ENCODE results near the gene LRP1B.
"Not testable (repeated sequence)": the region's sequence is repeated elsewhere in the genome, so short reads cannot be mapped to it uniquely, and the experiment has no call there.

Gene LRP1B

DNA sequence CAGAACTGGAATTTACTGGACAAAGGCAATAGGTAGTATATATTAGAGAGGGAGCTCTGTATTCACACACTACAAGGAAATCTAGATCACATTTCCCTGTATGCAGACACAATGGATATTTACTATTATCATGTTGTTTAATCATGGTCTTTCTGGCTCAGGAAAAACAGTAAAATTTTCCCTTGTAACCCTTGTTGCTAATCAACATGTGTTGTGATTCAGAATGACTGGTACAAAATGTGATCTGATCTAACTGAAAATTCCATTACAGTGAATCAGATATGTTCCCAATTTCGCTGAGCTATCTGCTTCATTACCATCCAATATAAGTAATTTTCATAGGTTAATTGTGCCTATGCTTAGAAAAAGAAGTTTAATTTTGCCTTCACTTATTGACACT, 1109.7 kb downstream of the LRP1B start:
- peak; percentile 40 for DNase-seq
- in situ Hi-C loops (cut with HindIII; ENCODE audit: low pct_ligation_motif_present, low pct_unique_long_range_greater_than_20kb, low sequenced_read_pairs): no loop called here

DNA sequence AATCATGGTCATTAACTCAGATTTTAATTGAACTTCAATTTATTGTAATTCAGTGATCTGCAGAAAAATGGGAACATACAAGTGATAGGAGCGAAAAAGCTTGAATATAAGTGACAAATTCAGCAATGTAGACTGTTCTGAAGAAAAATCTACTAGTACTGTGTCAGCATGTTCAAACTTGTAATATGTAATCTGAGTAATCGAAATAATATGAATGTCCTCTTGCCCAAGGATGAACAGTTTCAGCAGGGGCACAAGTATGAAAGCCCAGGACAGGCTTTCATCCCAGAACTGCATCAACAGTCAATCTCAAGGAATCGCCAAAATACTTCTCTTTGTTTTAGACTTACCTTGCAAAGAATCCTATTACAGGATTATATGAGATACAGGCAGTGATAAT, 1110.5 kb downstream of the LRP1B start:
- in situ Hi-C loops (cut with HindIII; ENCODE audit: low pct_ligation_motif_present, low pct_unique_long_range_greater_than_20kb, low sequenced_read_pairs): no loop called here
- no peak for DNase-seq

DNA sequence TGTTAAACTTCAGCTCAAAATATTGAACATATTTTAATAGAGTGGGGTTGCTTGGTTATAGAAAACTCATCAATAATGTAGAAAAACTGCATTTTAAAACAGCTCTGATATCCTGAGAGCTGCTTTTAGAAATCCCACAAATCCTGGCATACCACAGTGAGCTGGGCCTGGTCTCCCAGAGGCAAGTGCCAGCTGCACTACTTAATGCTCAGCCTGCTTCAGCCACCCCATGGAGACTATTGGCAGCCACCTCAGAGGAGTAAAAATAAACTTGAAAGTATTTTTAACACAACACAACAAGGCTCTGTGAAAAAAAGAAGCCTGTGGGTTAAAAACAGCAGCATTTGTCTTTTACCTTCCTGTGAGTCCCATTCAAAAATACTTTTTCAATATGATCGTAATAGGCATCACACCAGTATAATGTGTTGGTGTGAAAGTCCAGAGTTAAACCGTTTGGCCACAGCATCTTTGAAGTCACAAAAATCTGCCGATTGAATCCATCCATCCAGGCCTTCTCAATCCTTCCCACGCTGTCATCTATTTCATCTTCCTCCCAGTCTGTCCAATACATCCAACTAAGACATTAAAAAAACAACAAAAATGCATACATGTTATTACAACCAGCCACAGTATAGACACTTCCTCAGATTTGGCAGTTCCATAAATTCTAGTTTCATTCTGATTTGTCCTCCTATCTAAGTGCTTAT, 1115.3 kb downstream of the LRP1B start:
- in situ Hi-C loops (cut with HindIII; ENCODE audit: low pct_ligation_motif_present, low pct_unique_long_range_greater_than_20kb, low sequenced_read_pairs): no loop called here
- no peak for DNase-seq

DNA sequence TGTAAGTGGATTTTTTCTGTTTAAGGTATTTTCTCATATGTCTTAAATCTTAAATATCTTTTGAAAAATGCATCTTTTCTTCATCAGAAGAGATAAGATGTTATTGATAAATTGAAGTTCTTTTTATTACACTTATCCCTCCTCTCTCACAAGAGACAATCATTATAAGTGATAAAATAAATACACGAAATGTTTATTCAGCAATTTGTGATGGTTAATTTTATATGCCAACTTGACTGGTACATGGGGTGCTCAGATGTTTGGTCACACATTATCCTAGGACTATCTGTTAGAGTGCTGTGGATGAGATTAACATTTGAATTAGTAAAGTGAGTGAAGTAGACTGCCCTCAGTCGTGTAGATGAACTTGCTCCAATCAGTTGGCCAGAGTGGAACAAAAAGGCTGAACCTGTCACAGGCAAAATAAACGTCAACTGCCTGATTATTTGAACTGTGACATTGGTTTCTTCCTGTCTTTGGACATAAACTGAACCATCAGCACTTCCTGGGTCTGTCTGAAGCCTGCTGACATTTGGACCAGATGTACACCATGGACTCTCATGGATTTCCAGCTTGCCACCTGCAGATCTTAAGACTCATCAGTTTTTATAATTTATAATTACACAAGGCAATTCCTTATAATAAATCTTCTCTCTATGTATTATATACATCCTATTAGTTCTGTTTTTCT, 1126.7 kb downstream of the LRP1B start:
- no peak for DNase-seq
- in situ Hi-C loops (cut with HindIII; ENCODE audit: low pct_ligation_motif_present, low pct_unique_long_range_greater_than_20kb, low sequenced_read_pairs): no loop called here

DNA sequence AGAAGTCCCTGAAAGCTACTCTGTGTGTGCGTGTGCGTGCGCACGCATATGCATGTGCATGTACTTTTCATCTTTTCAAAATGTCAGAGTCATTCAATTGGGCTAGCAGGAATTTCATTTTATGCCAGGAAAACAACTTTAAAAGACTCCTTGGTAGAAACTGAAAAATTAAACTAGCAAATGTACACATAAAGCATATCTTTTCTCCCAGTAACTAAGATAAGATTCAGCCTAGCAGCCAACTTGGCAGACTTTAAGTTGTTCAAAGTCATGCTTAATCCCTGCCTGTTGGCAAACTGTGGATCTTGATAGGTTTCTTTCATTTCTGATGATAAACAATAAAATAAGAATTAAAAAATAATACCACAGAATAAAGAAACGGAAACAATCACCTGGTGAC, 1129.1 kb downstream of the LRP1B start:
- no peak for DNase-seq
- in situ Hi-C loops (cut with HindIII; ENCODE audit: low pct_ligation_motif_present, low pct_unique_long_range_greater_than_20kb, low sequenced_read_pairs): no loop called here

DNA sequence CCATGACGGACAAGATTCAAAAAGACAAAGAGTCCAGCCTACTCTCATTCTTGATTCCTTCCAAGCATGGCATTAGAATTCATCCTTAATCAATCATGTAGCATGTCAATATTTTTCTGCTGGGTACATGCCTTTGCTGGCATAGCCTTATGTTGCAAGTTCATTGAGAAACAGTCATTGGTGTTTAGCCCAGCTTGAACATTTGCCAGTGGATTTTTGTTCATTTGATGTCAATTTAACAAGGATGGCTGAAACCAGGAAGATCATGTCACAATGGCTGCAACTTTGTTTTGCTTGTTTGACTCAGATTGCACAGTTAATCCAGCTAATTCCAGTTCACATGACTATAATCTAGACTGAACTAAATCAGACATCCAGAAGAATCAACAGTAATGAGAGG, 1132.2 kb downstream of the LRP1B start:
- in situ Hi-C loops (cut with HindIII; ENCODE audit: low pct_ligation_motif_present, low pct_unique_long_range_greater_than_20kb, low sequenced_read_pairs): no loop called here
- no peak for DNase-seq

DNA sequence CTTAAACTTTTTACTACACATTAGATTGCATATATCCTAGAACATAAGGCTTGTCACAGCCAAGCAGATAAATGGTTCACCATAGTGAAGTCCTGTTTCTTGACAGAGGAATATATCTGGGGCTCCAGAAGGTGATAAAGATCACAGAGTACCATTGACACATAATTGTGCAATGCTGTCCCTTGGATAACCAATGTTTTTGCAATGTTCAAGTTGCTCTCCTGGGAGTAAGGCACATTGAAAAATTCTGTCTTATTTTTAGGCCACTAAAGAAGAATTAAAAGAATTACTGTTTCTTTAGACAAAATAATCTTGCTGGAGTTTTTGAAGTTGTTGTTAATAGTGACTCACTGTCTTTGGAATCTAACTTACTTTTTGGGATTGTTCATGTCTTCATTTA, 1132.8 kb downstream of the LRP1B start:
- in situ Hi-C loops (cut with HindIII; ENCODE audit: low pct_ligation_motif_present, low pct_unique_long_range_greater_than_20kb, low sequenced_read_pairs): no loop called here
- DNase-seq: no peak

DNA sequence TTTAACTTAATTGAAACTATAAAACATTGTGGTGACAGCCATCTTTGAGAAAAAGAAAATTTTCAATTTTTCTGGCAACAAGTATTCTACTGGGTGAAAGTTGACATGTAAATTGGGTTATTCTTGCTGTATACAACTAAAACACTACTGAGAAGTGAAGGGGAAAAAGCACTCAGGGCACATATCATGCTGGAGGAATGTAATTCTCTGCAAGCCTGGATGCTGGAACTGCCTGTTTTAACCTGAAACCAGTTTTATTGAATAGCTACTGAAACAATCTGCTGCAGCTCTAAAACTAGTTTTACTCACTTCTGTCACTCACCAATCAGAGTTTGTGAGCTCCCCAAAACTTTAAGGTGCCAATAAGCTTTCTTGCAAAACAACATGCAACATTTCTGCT, 1136.0 kb downstream of the LRP1B start:
- DNase-seq: no peak

DNA sequence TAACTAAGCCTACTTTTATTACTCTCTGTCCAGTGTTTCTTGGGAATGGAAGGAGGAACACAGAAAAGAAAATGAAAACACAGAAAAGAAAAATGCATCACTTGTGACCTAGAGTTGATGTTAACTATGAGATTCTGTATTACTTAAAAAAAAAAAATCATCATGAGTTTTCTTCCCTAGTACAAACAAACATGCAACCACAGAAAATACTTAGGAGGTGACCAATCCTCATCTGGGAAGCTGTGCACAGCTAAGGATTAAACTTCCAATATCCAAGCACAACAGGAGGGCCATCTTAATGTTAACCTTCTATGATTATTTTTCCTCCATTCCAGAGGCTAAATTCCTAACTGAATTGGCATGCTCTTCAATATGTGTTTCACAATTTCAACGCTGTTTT, 1140.4 kb downstream of the LRP1B start:
- in situ Hi-C loops (cut with HindIII; ENCODE audit: low pct_ligation_motif_present, low pct_unique_long_range_greater_than_20kb, low sequenced_read_pairs): no loop called here
- DNase-seq: no peak

More for the DNA sequence above, 1136.0 kb downstream of the LRP1B start:
- in situ Hi-C loops (cut with HindIII; ENCODE audit: low pct_ligation_motif_present, low pct_unique_long_range_greater_than_20kb, low sequenced_read_pairs): no loop called here

DNA sequence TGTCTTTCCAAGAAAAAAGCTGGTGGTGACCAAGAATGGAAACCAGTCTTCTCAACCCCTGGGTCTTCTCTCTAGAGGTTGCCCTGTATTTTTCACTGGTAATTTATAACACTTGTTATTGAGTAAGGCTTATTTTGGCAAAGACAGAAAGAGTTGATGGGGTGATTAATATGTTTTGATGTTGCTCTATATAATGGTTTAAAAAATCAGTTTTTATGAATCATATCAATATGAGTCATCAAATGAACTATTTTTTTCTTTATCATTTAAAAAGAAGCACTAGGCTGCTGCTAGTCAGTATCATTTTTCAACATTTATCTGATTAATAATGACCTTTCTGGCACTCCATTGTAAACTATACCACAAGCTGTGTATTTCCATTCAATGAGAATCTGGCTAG, 1142.2 kb downstream of the LRP1B start:
- DNase-seq: no peak
- in situ Hi-C loops (cut with HindIII; ENCODE audit: low pct_ligation_motif_present, low pct_unique_long_range_greater_than_20kb, low sequenced_read_pairs): no loop called here

DNA sequence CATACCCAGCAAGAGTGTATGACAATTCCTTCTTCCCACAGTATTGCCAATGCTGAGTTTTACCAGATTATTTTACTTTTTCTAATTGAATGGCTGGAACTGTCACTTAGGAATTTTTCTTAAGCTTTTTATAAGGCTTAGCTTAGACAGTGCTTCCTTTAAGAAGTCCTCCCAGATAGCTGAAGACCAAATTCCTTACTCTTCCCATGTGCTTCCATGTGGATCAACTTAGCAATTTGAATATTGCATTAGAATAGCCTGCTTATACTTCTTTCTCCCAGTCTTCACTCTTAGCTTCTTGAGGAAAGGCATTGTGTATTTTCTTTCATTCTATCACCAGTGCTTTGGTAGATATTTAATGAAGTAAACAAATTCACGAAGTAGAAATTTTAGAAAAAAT, 1144.4 kb downstream of the LRP1B start:
- no peak for DNase-seq
- in situ Hi-C loops (cut with HindIII; ENCODE audit: low pct_ligation_motif_present, low pct_unique_long_range_greater_than_20kb, low sequenced_read_pairs): no loop called here

DNA sequence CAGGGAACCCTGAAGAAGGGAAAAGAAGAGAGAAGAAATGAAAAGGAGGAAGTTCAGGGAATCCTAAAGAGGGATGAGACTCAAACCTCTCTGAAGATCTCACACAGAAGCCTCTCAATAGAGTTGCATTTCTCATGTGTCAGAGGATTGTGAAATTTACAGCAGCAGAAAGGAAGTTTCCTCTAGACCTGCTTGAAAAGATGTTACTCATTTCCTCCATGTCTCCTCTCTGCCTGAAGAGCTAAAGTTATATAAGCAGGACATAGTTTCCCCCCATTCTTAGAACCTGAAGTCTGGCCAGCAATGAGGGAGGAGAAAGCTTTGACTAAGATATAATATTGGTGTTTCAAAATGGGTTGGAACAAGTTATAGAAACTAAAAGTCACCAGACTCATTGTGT, 1155.6 kb downstream of the LRP1B start:
- DNase-seq: no peak
- in situ Hi-C loops (cut with HindIII; ENCODE audit: low pct_ligation_motif_present, low pct_unique_long_range_greater_than_20kb, low sequenced_read_pairs): no loop called here

DNA sequence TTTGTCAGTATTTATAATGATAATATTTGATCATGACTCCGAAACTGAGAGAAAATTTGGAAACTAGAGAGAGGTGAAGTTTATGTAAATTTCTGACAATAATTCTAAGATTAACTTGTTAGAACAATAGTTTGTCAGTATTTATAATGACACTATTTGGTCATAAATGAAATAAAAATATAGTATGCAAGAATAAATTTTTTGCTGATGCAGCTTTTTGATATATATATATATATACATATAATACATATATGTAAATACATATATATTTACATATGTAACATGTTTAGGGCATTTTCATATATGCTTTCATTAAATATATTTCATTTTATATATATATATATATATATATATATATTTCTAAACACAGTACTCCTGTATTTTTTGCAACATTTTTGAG, 1158.1 kb downstream of the LRP1B start:
- no peak for DNase-seq
- in situ Hi-C loops (cut with HindIII; ENCODE audit: low pct_ligation_motif_present, low pct_unique_long_range_greater_than_20kb, low sequenced_read_pairs): no loop called here

DNA sequence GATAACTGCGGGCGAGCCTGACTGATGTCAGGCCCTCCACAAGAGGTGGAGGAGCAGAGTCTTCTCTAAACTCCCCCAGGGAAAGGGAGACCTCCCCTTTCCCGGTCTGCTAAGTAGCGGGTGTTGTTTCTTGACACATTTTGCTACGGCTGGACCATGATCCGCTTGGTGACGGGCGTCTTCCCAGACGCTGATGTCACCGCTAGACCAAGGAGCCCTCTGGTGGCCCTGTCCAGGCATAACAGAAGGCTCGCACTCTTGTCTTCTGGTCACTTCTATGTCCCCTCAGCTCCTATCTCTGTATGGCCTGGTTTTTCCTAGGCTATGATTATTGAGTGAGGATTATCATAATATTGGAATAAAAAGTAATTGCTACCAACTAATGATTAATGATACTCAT, 1166.5 kb downstream of the LRP1B start:
- DNase-seq; in situ Hi-C loops (cut with HindIII; ENCODE audit: low pct_ligation_motif_present, low pct_unique_long_range_greater_than_20kb, low sequenced_read_pairs): not testable (repeated sequence)

DNA sequence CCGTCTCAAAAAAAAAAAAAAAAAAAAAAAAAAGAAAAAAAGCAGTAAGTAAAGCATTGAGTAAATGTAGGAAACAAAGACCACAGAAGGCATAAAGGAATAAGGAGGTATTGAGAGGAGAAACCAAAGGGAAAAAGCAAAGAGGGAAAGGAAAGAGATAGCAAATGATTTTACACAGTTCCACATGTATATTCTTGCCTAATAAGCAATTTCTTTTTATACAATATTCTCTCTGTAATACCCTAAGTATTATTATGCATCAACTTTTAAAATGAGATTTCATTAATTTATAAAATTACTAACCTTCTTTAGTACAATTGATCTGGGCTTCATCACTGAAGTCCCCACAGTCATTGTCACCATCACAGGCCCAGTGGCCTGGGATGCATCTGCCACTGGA, 1180.9 kb downstream of the LRP1B start:
- no peak for DNase-seq
- in situ Hi-C loops (cut with HindIII; ENCODE audit: low pct_ligation_motif_present, low pct_unique_long_range_greater_than_20kb, low sequenced_read_pairs): no loop called here

DNA sequence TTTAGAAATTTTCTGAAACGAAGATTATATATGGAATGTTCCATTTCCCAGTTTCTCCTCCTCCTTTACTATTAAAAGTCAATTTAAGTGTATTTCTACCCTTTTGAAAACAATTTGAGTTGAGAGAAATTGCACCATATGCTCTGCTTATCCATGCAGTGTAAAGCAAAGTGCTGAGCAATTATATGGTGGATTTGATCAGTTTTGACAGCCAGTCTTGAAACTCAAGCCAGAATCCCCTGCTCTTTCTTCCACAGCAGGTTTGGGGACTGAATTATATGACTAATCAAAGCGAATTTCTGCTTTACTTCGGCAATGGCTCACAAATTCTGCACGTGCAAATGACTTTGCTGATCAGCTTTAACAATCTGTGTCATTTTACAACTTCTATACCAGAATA, 1183.6 kb downstream of the LRP1B start:
- no peak for DNase-seq
- in situ Hi-C loops (cut with HindIII; ENCODE audit: low pct_ligation_motif_present, low pct_unique_long_range_greater_than_20kb, low sequenced_read_pairs): no loop called here

DNA sequence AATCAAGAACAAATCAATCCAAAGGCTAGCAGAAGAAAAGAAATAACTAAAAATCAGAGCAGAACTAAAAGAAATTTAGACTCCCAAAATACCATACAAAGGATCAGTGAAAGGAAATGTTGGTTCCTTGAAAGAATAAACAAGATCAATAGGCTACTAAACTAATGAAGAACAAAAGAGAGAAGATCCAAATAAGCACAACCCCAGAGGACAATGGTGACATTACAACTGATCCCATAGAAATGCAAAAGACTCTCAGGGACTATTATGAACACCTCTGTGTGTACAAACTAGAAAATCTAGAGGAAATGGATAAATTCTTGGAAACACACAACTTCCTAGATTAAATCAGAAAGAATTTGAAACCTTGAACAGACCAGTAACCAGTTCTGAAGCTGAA, 1186.9 kb downstream of the LRP1B start:
- in situ Hi-C loops (cut with HindIII; ENCODE audit: low pct_ligation_motif_present, low pct_unique_long_range_greater_than_20kb, low sequenced_read_pairs): no loop called here
- no peak for DNase-seq

DNA sequence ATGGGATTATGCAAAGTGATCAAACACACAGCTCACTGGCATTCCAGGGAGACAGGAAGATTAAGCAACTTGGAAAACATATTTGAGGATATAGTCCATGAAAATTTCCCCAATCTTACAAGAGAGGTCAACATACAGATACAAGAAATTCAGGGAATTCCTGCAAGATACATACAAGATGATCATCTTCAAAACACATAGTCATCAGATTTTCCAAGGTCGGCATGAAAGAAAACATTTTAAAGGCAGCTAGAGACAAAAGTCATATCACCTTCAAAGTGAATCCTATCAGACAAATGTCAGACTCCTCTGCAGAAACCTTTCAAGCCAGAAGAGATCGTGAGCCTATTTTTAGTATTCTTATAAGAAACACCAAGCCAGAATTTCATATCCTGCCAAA, 1188.5 kb downstream of the LRP1B start:
- in situ Hi-C loops (cut with HindIII; ENCODE audit: low pct_ligation_motif_present, low pct_unique_long_range_greater_than_20kb, low sequenced_read_pairs): no loop called here
- no peak for DNase-seq

DNA sequence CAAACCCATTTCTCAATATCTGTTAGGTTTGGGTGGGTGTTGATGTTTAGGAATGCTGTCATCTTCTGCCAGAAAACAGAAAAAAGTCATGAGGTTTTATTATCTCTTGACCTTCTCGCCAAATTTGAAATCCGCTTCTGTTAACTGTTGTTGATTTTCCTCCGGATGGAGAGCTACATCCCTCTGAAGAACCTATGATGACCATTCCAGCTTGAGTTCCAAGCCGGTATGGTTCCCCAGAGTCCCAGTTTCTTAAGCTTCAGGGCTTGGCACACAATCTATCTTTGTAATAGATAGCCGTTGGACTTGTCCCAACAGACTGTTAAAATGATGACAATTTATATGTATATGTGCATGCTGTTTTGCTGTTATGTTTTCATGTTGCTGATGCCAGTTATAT, 1201.0 kb downstream of the LRP1B start:
- DNase-seq: no peak
- in situ Hi-C loops (cut with HindIII; ENCODE audit: low pct_ligation_motif_present, low pct_unique_long_range_greater_than_20kb, low sequenced_read_pairs): no loop called here

DNA sequence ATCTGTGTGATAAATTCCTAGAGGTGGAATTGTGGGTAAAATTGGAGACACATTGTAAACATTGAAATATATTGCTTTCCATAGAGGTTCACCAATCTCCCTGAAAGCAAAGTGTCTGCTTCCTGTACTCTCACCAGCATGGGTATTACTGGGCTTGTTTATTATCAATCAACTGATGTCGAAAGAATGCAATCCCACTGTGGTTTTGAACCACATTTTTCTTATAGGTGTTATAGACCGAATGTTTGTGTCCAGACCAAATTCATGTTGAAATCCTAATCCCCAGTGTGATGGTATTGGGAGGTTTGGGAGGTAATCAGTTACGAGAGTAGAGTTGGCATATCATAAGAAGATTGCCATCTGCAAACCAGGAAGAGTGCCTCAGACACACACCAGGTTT, 1212.4 kb downstream of the LRP1B start:
- in situ Hi-C loops (cut with HindIII; ENCODE audit: low pct_ligation_motif_present, low pct_unique_long_range_greater_than_20kb, low sequenced_read_pairs): no loop called here
- DNase-seq: no peak

Data from ACHN (cell line).